Stomach (tissue), 4 donors: ENCODE measurements around the gene CLVS2.

Experiments
- EP300 ChIP-seq: sonication (generic); formaldehyde crosslinking; IDR thresholded peaks from one replicate; pipeline ENCODE4 v1.6.1; 2017; ENCODE audit warnings: antibody characterized with exemption
- POLR2A ChIP-seq, 4 donors: fragments of 450-650 bp; IDR thresholded peaks; one replicate each; pipeline ENCODE4 v1.6.1; 2016; ENCODE audit warnings: antibody characterized with exemption in 4 of 4, control low read depth in 2 of 4, mild to moderate bottlenecking in 1 of 4, moderate library complexity in 1 of 4
- TF ChIP-seq, protein P1 (sequence below), 7 experiments: fragments of 450-650 bp in 4 of 7; fragments of 200-600 bp in 3 of 7; sonication (generic) in 3 of 7; IDR thresholded peaks; one replicate each; pipeline ENCODE4 v1.5.1; 2016 to 2019; ENCODE audit warnings: antibody characterized with exemption in 7 of 7, control low read depth in 2 of 7, mild to moderate bottlenecking in 1 of 7

DNA sequence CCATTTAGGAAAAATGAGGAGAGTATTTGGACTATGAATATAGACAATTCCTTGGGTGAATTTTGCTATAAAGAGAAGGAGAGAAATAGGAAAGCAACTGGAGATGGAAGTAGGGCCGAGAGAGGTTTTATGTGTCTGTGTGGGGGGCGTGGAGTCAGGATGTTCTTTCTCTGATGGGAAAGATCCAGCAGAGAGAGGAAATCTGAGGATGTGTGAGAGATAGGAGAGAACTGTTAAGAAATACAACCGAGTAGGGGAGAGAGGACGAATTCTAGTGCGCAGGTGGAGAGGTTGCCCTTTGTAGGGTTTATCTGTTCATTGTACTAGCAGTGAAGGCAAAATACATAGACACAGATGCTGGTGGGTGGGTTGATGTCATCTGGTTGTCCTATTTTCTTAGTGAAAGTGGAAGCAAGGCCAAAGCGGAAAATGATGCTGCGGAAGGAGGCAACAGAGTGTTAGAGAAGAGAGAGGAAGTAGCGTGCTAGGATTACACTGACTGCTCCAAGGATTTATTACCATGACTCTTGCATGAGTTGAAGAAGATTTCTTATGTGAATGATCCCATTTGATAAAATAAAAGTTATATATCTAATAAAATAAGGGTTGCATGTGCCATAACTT is 57.7 kb downstream of the CLVS2 start:
- TF ChIP-seq, protein P1, sequence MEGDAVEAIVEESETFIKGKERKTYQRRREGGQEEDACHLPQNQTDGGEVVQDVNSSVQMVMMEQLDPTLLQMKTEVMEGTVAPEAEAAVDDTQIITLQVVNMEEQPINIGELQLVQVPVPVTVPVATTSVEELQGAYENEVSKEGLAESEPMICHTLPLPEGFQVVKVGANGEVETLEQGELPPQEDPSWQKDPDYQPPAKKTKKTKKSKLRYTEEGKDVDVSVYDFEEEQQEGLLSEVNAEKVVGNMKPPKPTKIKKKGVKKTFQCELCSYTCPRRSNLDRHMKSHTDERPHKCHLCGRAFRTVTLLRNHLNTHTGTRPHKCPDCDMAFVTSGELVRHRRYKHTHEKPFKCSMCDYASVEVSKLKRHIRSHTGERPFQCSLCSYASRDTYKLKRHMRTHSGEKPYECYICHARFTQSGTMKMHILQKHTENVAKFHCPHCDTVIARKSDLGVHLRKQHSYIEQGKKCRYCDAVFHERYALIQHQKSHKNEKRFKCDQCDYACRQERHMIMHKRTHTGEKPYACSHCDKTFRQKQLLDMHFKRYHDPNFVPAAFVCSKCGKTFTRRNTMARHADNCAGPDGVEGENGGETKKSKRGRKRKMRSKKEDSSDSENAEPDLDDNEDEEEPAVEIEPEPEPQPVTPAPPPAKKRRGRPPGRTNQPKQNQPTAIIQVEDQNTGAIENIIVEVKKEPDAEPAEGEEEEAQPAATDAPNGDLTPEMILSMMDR (IDR thresholded peaks at IDR 0.05): no peak
- no peak for TF ChIP-seq POLR2A (IDR thresholded peaks at IDR 0.05)
- no peak for TF ChIP-seq EP300
